Mesenteric fat pad (tissue), 1 donor: ENCODE data around the gene PEX11B. TPM values are rescaled to one million over a fixed set of nuclear protein-coding genes. Genes with fewer than 3 reads are reported as not detected.

Source experiments
- DNase-seq: peaks from one replicate; pipeline ENCODE4 v3.0.0-alpha.2; 2020; ENCODE audit warnings: low spot score
- long read RNA-seq: library from polyadenylated mRNA; unstranded; transcript quantifications from one replicate; pipeline ENCODE4 v2.0.0, GENCODE V29; 2020
- total RNA-seq: library from RNA; stranded (reverse); fragmentation: NEBNext Ultra II Directional; extraction: Animal tissue kit (Norgen Biotek cat#: 25700); gene quantifications from one replicate; pipeline ENCODE4 v1.2.1, GENCODE V29; 2021
- donor health status: DM: yes; HTN: yes; CAD: no.

Gene PEX11B
- total RNA-seq = 13.9 TPM
- long read RNA-seq, transcript PEX11B-201 (4 exons, 1,740 nt) = major isoform, 68 of 84 reads
- long read RNA-seq, partial matches to known transcripts = 7 of 84 reads
- long read RNA-seq, other reads (novel, unspliced or antisense) = 9 of 84 reads

- peak; percentile 96 for DNase-seq
Observed at GRCh38 chr1:145918144-145918991, at the start of gene PEX11B. Gene PEX11B, minus strand, starts transcription at chr1:145918717. Its CDS starts 29 bp downstream, at chr1:145918688.

- DNase-seq = no peak
Observed at GRCh38 chr1:145967288-145967687, 48.8 kb upstream of the PEX11B start.

- no peak for DNase-seq
Observed at GRCh38 chr1:145965119-145965744, 46.7 kb upstream of the PEX11B start.

GRCh38 chr1:145964328-145965118 lies 46.0 kb upstream of the PEX11B start, which contains the start of the genes ANKRD34A and POLR3GL:
Gene ANKRD34A, minus strand, starts transcription at chr1:145964575. Its CDS starts 2,816 bp downstream, at chr1:145961759.
Gene POLR3GL, plus strand, starts transcription at chr1:145964690. Its CDS starts 10,176 bp downstream, at chr1:145974866.
- peak; percentile 96 for DNase-seq

GRCh38 chr1:145963265-145964019 lies 44.9 kb upstream of the PEX11B start:
- no peak for DNase-seq

GRCh38 chr1:145962157-145963102 lies 43.9 kb upstream of the PEX11B start:
- DNase-seq = peak; percentile 87

GRCh38 chr1:145961425-145962156 lies 43.1 kb upstream of the PEX11B start:
- peak; percentile 86 for DNase-seq

GRCh38 chr1:145961109-145961424 lies 42.5 kb upstream of the PEX11B start:
- no peak for DNase-seq

GRCh38 chr1:145960468-145961108 lies 42.1 kb upstream of the PEX11B start:
- DNase-seq = peak; percentile 94

GRCh38 chr1:145959957-145960467 lies 41.5 kb upstream of the PEX11B start:
- DNase-seq = no peak

GRCh38 chr1:145959333-145959732 lies 40.8 kb upstream of the PEX11B start:
- DNase-seq = no peak

- no peak for DNase-seq
Observed at GRCh38 chr1:145958734-145959133, 40.2 kb upstream of the PEX11B start.

GRCh38 chr1:145957443-145958319 lies 39.2 kb upstream of the PEX11B start, which contains the start of gene LIX1L:
Gene LIX1L, minus strand, starts transcription at chr1:145958017. Its CDS starts 90 bp downstream, at chr1:145957927.
- DNase-seq = peak; percentile 97

- DNase-seq = peak; percentile 9
Observed at GRCh38 chr1:145956781-145957442, 38.4 kb upstream of the PEX11B start.

GRCh38 chr1:145956361-145956760 lies 37.8 kb upstream of the PEX11B start:
- DNase-seq = no peak

- no peak for DNase-seq
Observed at GRCh38 chr1:145955436-145955835, 36.9 kb upstream of the PEX11B start.
